Smooth muscle cell of the coronary artery (primary cell): ENCODE data around the gene ITGB7. TPM values are rescaled to one million over a fixed set of nuclear protein-coding genes. Genes with fewer than 3 reads are reported as not detected.

Source experiments
- total RNA-seq: library from RNA; depleted of rRNA; stranded (reverse); fragments of >200 nt; gene quantifications from 2 replicates; pipeline ENCODE4 v1.2.3, GENCODE V29; 2014; ENCODE audit warnings: low replicate concordance

The ITGB7 gene, protein sequence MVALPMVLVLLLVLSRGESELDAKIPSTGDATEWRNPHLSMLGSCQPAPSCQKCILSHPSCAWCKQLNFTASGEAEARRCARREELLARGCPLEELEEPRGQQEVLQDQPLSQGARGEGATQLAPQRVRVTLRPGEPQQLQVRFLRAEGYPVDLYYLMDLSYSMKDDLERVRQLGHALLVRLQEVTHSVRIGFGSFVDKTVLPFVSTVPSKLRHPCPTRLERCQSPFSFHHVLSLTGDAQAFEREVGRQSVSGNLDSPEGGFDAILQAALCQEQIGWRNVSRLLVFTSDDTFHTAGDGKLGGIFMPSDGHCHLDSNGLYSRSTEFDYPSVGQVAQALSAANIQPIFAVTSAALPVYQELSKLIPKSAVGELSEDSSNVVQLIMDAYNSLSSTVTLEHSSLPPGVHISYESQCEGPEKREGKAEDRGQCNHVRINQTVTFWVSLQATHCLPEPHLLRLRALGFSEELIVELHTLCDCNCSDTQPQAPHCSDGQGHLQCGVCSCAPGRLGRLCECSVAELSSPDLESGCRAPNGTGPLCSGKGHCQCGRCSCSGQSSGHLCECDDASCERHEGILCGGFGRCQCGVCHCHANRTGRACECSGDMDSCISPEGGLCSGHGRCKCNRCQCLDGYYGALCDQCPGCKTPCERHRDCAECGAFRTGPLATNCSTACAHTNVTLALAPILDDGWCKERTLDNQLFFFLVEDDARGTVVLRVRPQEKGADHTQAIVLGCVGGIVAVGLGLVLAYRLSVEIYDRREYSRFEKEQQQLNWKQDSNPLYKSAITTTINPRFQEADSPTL
- total RNA-seq = 0.15 and 0.47 TPM in 2 replicates

GRCh38 chr12:53207042-53207441, at the start of gene ITGB7:
ITGB7 (minus strand) TSS chr12:53207251; CDS start chr12:53200443, 6,808 bp downstream.

GRCh38 chr12:53231921-53232645, 25.0 kb upstream of the ITGB7 start, which contains the start of gene RARG:
RARG (minus strand) TSS chr12:53232209; CDS start chr12:53227545, 4,664 bp downstream.

GRCh38 chr12:53180220-53180930, 26.7 kb downstream of the ITGB7 start, which contains the start of the genes CSAD and ZNF740:
CSAD (minus strand) TSS chr12:53180925; CDS start chr12:53173470, 7,455 bp downstream.
ZNF740 (plus strand) TSS chr12:53180722; CDS start chr12:53181984, 1,262 bp downstream.

Other genes starting within 250 kb of the ITGB7 start
- gene EIF4B, start 200.8 kb downstream of the ITGB7 start, total RNA-seq = 1,379 and 2,365 TPM in 2 replicates
- gene TNS2, start 157.2 kb downstream of the ITGB7 start, total RNA-seq = 19.6 and 37.2 TPM in 2 replicates
- gene SPRYD3, start 127.9 kb downstream of the ITGB7 start, total RNA-seq = 21.0 and 35.6 TPM in 2 replicates
- 364 and 722 TPM in 2 replicates for gene IGFBP6, start 109.6 kb downstream of the ITGB7 start, total RNA-seq
- not detected in 2 replicates for gene SOAT2, start 103.8 kb downstream of the ITGB7 start, total RNA-seq
- 11.2 and 11.3 TPM in 2 replicates for gene ZNF740, start 26.5 kb downstream of the ITGB7 start, total RNA-seq
- gene CSAD, start 26.3 kb downstream of the ITGB7 start, total RNA-seq = 4.4 and 11.5 TPM in 2 replicates
- 17.7 and 22.6 TPM in 2 replicates for gene RARG, start 25.0 kb upstream of the ITGB7 start, total RNA-seq
- 0.70 and 1.2 TPM in 2 replicates for gene ESPL1, start 61.0 kb upstream of the ITGB7 start, total RNA-seq
- 692 and 1,810 TPM in 2 replicates for gene PFDN5, start 88.3 kb upstream of the ITGB7 start, total RNA-seq
- gene MYG1, start 92.4 kb upstream of the ITGB7 start, total RNA-seq = 45.7 and 49.9 TPM in 2 replicates
- 31.4 and 34.7 TPM in 2 replicates for gene AAAS, start 114.4 kb upstream of the ITGB7 start, total RNA-seq
- not detected in 2 replicates for gene SP7, start 129.1 kb upstream of the ITGB7 start, total RNA-seq
- gene SP1, start 172.9 kb upstream of the ITGB7 start, total RNA-seq = 20.6 and 22.9 TPM in 2 replicates
- not detected in 2 replicates for gene AMHR2, start 216.6 kb upstream of the ITGB7 start, total RNA-seq
- gene PRR13, start 234.5 kb upstream of the ITGB7 start, total RNA-seq = 12.1 and 21.4 TPM in 2 replicates
- 210 and 235 TPM in 2 replicates for gene PCBP2, start 244.9 kb upstream of the ITGB7 start, total RNA-seq